K562 (cell line): ENCODE results near the gene CSNK1G3. TPM values are rescaled to one million over a fixed set of nuclear protein-coding genes. Genes with fewer than 3 reads are reported as not detected.
"Not testable (repeated sequence)": the region's sequence is repeated elsewhere in the genome, so short reads cannot be mapped to it uniquely, and the experiment has no call there.

Experiments
- ATAC-seq: fragments of 200-7000 bp; cut with Tn5 transposase; 3 replicates; pipeline ENCODE4 v1.9.1; 2020; ENCODE audit warnings: moderate library complexity
- BruUV-seq: library from RNA; stranded (reverse); fragments of 400-500 nt; replicated peaks from 2 replicates; lab custom pipeline; 2021; lab: Mats Ljungman, UMichigan
- CTCF ChIA-PET: fragments of 300-600 bp; formaldehyde crosslinking; extraction: SDS; loops from one replicate; lab custom pipeline; 2021; ENCODE audit warnings: low intra/inter-chr PET ratio; lab: Yijun Ruan, JAX
- POLR2A ChIA-PET: fragments of 300-600, 350-650 bp; sonication (Branson Sonifier 250); formaldehyde crosslinking; extraction: SDS; loops from one replicate; lab custom pipeline; 2021; ENCODE audit warnings: antibody characterized with exemption, inconsistent platforms; lab: Yijun Ruan, JAX
- DNase-seq, 4 experiments: peaks; one replicate each; pipeline versions ENCODE4 v3.0.0 to v3.0.0-alpha.2; 2011 to 2018; ENCODE audit warnings: low spot score in 3 of 4, mixed read lengths in 3 of 4; ENCODE audit errors: extremely low read depth in 1 of 4
- FAIRE-seq: peaks from 2 replicates; lab custom pipeline; 2011; peaks lifted over from hg19 to GRCh38; lab: Jason Lieb, UNC
- H2AFZ ChIP-seq: 2 replicates; pipeline ENCODE4 v1.6.0; 2011; ENCODE audit warnings: low read depth, low read length, control low read depth, inconsistent platforms
- H3K27ac ChIP-seq: fragments of 200-600 bp; 3 replicates; pipeline ENCODE4 v1.8.0; 2011; ENCODE audit warnings: low read depth, mild to moderate bottlenecking, control low read depth, inconsistent platforms, low read length, moderate library complexity, mixed read lengths; ENCODE audit errors: extremely low read depth
- H3K27me3 ChIP-seq, 2 experiments: fragments of 300-600 bp in 1 of 2; 2 replicates in 1 of 2; 3 replicates in 1 of 2; pipeline versions ENCODE4 v1.6.0 to v1.8.0; 2011; ENCODE audit warnings: inconsistent platforms in 2 of 2, low read length in 2 of 2, mild to moderate bottlenecking in 1 of 2, mixed read lengths in 1 of 2, moderate library complexity in 1 of 2; ENCODE audit not compliant: control insufficient read depth in 2 of 2, insufficient read depth in 2 of 2
- H3K36me3 ChIP-seq: fragments of 300-600 bp; 3 replicates; pipeline ENCODE4 v1.8.0; 2011; ENCODE audit warnings: mild to moderate bottlenecking, low read length, inconsistent platforms; ENCODE audit not compliant: control insufficient read depth, insufficient read depth
- H3K4me1 ChIP-seq, 2 experiments: fragments of 200-600 bp in 1 of 2; replicated peaks in 1 of 2; 2 replicates in 1 of 2; 3 replicates in 1 of 2; pipeline versions ENCODE4 v1.5.1 to v1.8.0; 2011; ENCODE audit warnings: inconsistent platforms in 2 of 2, low read length in 2 of 2, mild to moderate bottlenecking in 1 of 2, mixed read lengths in 1 of 2, moderate library complexity in 1 of 2; ENCODE audit not compliant: control insufficient read depth in 2 of 2, insufficient read depth in 2 of 2
- H3K4me2 ChIP-seq: 2 replicates; pipeline ENCODE4 v1.6.1; 2011; ENCODE audit warnings: low read length, control low read depth, inconsistent platforms, mixed read lengths; ENCODE audit not compliant: insufficient read depth
- H3K4me3 ChIP-seq: fragments of 200-600 bp; sonication (generic), shearing (Covaris generic); 2 replicates; pipeline ENCODE4 v1.5.1; 2016; ENCODE audit warnings: control low read depth, inconsistent platforms
- H3K79me2 ChIP-seq: fragments of 200-600 bp; 3 replicates; pipeline ENCODE4 v1.8.0; 2011; ENCODE audit warnings: low read length, inconsistent platforms; ENCODE audit not compliant: control insufficient read depth, insufficient read depth
- H3K9ac ChIP-seq, 2 experiments: 2 replicates each; pipeline versions ENCODE4 v1.6.0 to v1.6.1; 2011; ENCODE audit warnings: low read depth in 2 of 2, low read length in 2 of 2, control low read depth in 1 of 2, inconsistent platforms in 1 of 2, mild to moderate bottlenecking in 1 of 2, mixed read lengths in 1 of 2; ENCODE audit not compliant: insufficient read depth in 1 of 2
- H3K9me1 ChIP-seq: one replicate; pipeline ENCODE4 v1.6.0; 2011; ENCODE audit warnings: inconsistent platforms, mild to moderate bottlenecking, low read length, moderate library complexity; ENCODE audit not compliant: control insufficient read depth, insufficient read depth
- H3K9me3 ChIP-seq: replicated peaks from 2 replicates; pipeline ENCODE4 v1.5.1; 2011; ENCODE audit warnings: low read depth, low read length, inconsistent platforms; ENCODE audit not compliant: control insufficient read depth, insufficient read depth
- H4K20me1 ChIP-seq: replicated peaks from 2 replicates; pipeline ENCODE4 v1.6.1; 2011; ENCODE audit warnings: low read length, inconsistent platforms, mixed read lengths; ENCODE audit not compliant: control insufficient read depth, insufficient read depth
- AFF4 ChIP-seq: sonication (generic); formaldehyde crosslinking; IDR thresholded peaks from 2 replicates; pipeline ENCODE4 v1.8.0; 2023; ENCODE audit warnings: mild to moderate bottlenecking, missing genetic modification reagents
- ATF6 ChIP-seq: sonication (generic); formaldehyde crosslinking; IDR thresholded peaks from 2 replicates; pipeline ENCODE4 v1.4.0; 2020; ENCODE audit warnings: mild to moderate bottlenecking, missing genetic modification reagents
- BCOR ChIP-seq: fragments of 450-650 bp; IDR thresholded peaks from 2 replicates; pipeline ENCODE4 v1.6.1; 2016
- DPF2 ChIP-seq: fragments of 450-650 bp; IDR thresholded peaks from 2 replicates; pipeline ENCODE4 v1.6.1; 2016
- MTA3 ChIP-seq: fragments of 450-650 bp; formaldehyde crosslinking; IDR thresholded peaks from 2 replicates; pipeline ENCODE4 v1.6.1; 2017; ENCODE audit warnings: mild to moderate bottlenecking, borderline replicate concordance
- NFXL1 ChIP-seq: fragments of 450-650 bp; formaldehyde crosslinking; IDR thresholded peaks from 2 replicates; pipeline ENCODE4 v1.4.0; 2021; ENCODE audit warnings: mild to moderate bottlenecking
- PYGO2 ChIP-seq: fragments of 450-650 bp; IDR thresholded peaks from 2 replicates; pipeline ENCODE4 v1.6.1; 2016; ENCODE audit warnings: mild to moderate bottlenecking, missing genetic modification characterization, moderate library complexity, missing compliant biosample characterization
- ZC3H8 ChIP-seq: fragments of 450-650 bp; IDR thresholded peaks from 2 replicates; pipeline ENCODE4 v1.6.1; 2017
- ZFP30 ChIP-seq: fragments of 250-450 bp; sonication (Bioruptor Pico); IDR thresholded peaks from 2 replicates; pipeline ENCODE4 v1.8.0; 2022; ENCODE audit warnings: moderate library complexity, mild to moderate bottlenecking, inconsistent platforms, borderline replicate concordance
- ZNF146 ChIP-seq: IDR thresholded peaks from one replicate; pipeline ENCODE4 v1.6.1; 2018; ENCODE audit warnings: missing compliant biosample characterization; ENCODE audit not compliant: unreplicated experiment
- ZNF695 ChIP-seq: fragments of 450-650 bp; formaldehyde crosslinking; IDR thresholded peaks from 2 replicates; pipeline ENCODE4 v1.4.0; 2020; ENCODE audit warnings: mild to moderate bottlenecking, moderate library complexity
- ZNF785 ChIP-seq: fragments of 250-450 bp; sonication (Bioruptor Pico); IDR thresholded peaks from 2 replicates; pipeline ENCODE4 v1.4.0; 2020; ENCODE audit warnings: mild to moderate bottlenecking
- WGBS: fragments of 100-300 bp; shearing (Covaris generic); methylation state at CpG from one replicate; pipeline ENCODE4 v1.1.6; 2016; ENCODE audit warnings: low coverage, mixed read lengths; ENCODE audit not compliant: insufficient coverage; ENCODE audit errors: missing lambda C conversion rate; 5-methylcytosine and 5-hydroxymethylcytosine counted together
- in situ Hi-C: fragments of 300-500 bp; cut with MboI; formaldehyde crosslinking; loops from 4 replicates; pipeline ENCODE4 v1.15.0; 2018; ENCODE audit warnings: inconsistent platforms, mixed read lengths
- intact Hi-C: fragments of 100-400 bp; cut with micrococcal nuclease; formaldehyde crosslinking; loops from 2 replicates; pipeline ENCODE4 v1.14.2; 2022
- polyA plus RNA-seq, 8 experiments: library from polyadenylated mRNA; depleted of rRNA in 4 of 8; stranded (reverse) in 5 of 8; unstranded in 3 of 8; fragments of >200 nt; fragmentation: Nextera tagmentation in 2 of 8; fragmentation: Illumina TruSeq in 1 of 8; extraction: Ambion mirVana in 2 of 8; extraction: Trizol in 1 of 8; gene quantifications; 2 replicates each; pipeline versions ENCODE4 v1.2.1 to v1.2.3, GENCODE V29; 2011 to 2014; ENCODE audit warnings: inconsistent platforms in 1 of 8, missing spikeins in 1 of 8
- total RNA-seq, 7 experiments: library from RNA; depleted of rRNA in 6 of 7; stranded (reverse); fragments of >200 nt in 6 of 7; fragmentation: Illumina TruSeq in 2 of 7; extraction: Trizol in 2 of 7; gene quantifications; 2 replicates each; pipeline versions ENCODE4 v1.2.1 to v1.2.3, GENCODE V29; 2011 to 2021; ENCODE audit warnings: low replicate concordance in 1 of 7

The CSNK1G3 gene
- total and polyA plus RNA-seq, 9 of the 15 experiments (the other 6 are each of a cell fraction or from before 2014, with no cell fraction given): 8.3 to 27.6 (median 16.5) TPM

GRCh38 chr5:123466839-123467238 is 45.1 kb upstream of the CSNK1G3 start:
- CTCF ChIA-PET, H3K27ac ChIP-seq, H3K9me3 ChIP-seq, in situ Hi-C loops, H3K4me1 ChIP-seq, BruUV-seq, H2AFZ ChIP-seq, H3K4me3 ChIP-seq, H3K36me3 ChIP-seq, H3K4me2 ChIP-seq, H3K9ac ChIP-seq, ATAC-seq, H4K20me1 ChIP-seq, DNase-seq, FAIRE-seq, H3K79me2 ChIP-seq, POLR2A ChIA-PET, intact Hi-C loops, H3K9me1 ChIP-seq, H3K27me3 ChIP-seq: not testable (repeated sequence)
- WGBS: 19% methylated on average over 1 of the region's 1 CpG
- TF ChIP-seq ZNF146 (peak; percentile 74), BCOR (0 out of 2 replicates have a peak, but pooled peaks have one; percentile 16)

- H3K9ac ChIP-seq: no peak overlapping the region
- no peak for FAIRE-seq
- no peaks in the 10 kb centered on the region for H4K20me1 ChIP-seq
- no peak overlapping the region for H2AFZ ChIP-seq
- no peak; the same call in 2 of the 3 replicates for ATAC-seq
- H3K4me1 ChIP-seq: peaks cover 0 to 10% of the 10 kb centered on the region in 2 experiments; a peak in 2 of 5 replicates
- H3K9me1 ChIP-seq: no peaks in the 10 kb centered on the region
- no peak overlapping the region for H3K4me2 ChIP-seq
- in situ Hi-C loops: no loop called here
- no peaks in the 10 kb centered on the region for H3K79me2 ChIP-seq
- peak in 1 of 4 experiments; percentile 30 for DNase-seq
- no peaks in the 10 kb centered on the region for H3K27me3 ChIP-seq
- POLR2A ChIA-PET: interaction anchor here (0.7 to 1.2 kb wide), 2 partner anchors 9 to 14 kb away, joined by 3 read pairs; no protein-coding TSS in a partner anchor
- H3K9me3 ChIP-seq: no peaks in the 10 kb centered on the region
- 0% methylated on average over 3 of the region's 3 CpGs for WGBS
- H3K27ac ChIP-seq: no peak overlapping the region
- no peaks in the 10 kb centered on the region for H3K36me3 ChIP-seq
- BruUV-seq: no TSS peak
- H3K4me3 ChIP-seq: no peak overlapping the region
- intact Hi-C loops: loop anchor here (5.0 kb wide), 1 partner anchor 41 kb away; the partner anchor contains the start of gene CSNK1G3
- CTCF ChIA-PET: no interaction called here
- TF ChIP-seq ZNF785 (CRISPR knock-in tag) (no peak), PYGO2 (no peak), ZFP30 (CRISPR knock-in tag) (no peak), AFF4 (CRISPR knock-in tag) (no peak), ZC3H8 (no peak), ATF6 (no peak), ZNF695 (CRISPR knock-in tag) (no peak), DPF2 (no peak), NFXL1 (no peak), MTA3 (no peak)
Measured at GRCh38 chr5:123471385-123471784, 40.6 kb upstream of the CSNK1G3 start.
